PC-3 (cell line): ENCODE results near the gene LFNG. TPM values are rescaled to one million over a fixed set of nuclear protein-coding genes. Genes with fewer than 3 reads are reported as not detected.

Source experiments
- ATAC-seq: fragments of 200-7000 bp; cut with Tn5 transposase; 2 replicates; pipeline ENCODE4 v1.9.1; 2020; ENCODE audit warnings: mild to moderate bottlenecking, moderate library complexity
- BruUV-seq: library from RNA; stranded (reverse); fragments of 400-500 nt; replicated peaks from 2 replicates; lab custom pipeline; 2021; lab: Mats Ljungman, UMichigan
- CTCF ChIA-PET: fragments of 300-600 bp; sonication (Branson Sonifier 250); formaldehyde crosslinking; loops from one replicate; lab custom pipeline; 2022; ENCODE audit warnings: antibody characterized with exemption; lab: Charles Lee
- POLR2A ChIA-PET: fragments of 300-600 bp; sonication (Branson Sonifier 250); formaldehyde crosslinking; loops from one replicate; lab custom pipeline; 2022; ENCODE audit warnings: antibody characterized with exemption; ENCODE audit not compliant: unreplicated experiment; lab: Charles Lee
- DNase-seq: peaks from one replicate; pipeline ENCODE4 v3.0.0-alpha.2; 2015
- H2AFZ ChIP-seq: fragments of 300-600 bp; sonication (generic); 2 replicates; pipeline ENCODE4 v1.6.0; 2016; ENCODE audit warnings: antibody characterized with exemption, low read length
- H3F3A ChIP-seq: fragments of 300-600 bp; sonication (generic); one replicate; pipeline ENCODE4 v1.6.0; 2017; ENCODE audit warnings: antibody characterized with exemption, low read length, control low read depth, mild to moderate bottlenecking; ENCODE audit not compliant: unreplicated experiment
- H3K27ac ChIP-seq: fragments of 300-600 bp; sonication (generic); 2 replicates; pipeline ENCODE4 v1.5.1; 2016; ENCODE audit warnings: mild to moderate bottlenecking, low read length
- H3K27me3 ChIP-seq: fragments of 300-600 bp; sonication (generic); 2 replicates; pipeline ENCODE4 v1.6.1; 2016; ENCODE audit warnings: low read length, mixed read lengths
- H3K36me3 ChIP-seq: fragments of 300-600 bp; sonication (generic); 2 replicates; pipeline ENCODE4 v1.6.1; 2016; ENCODE audit warnings: low read depth, mixed run types, low read length, mixed read lengths
- H3K4me1 ChIP-seq: fragments of 300-600 bp; sonication (generic); 2 replicates; pipeline ENCODE4 v1.5.1; 2016; ENCODE audit warnings: low read length; ENCODE audit not compliant: insufficient read depth
- H3K4me2 ChIP-seq: fragments of 300-600 bp; sonication (generic); 2 replicates; pipeline ENCODE4 v1.6.0; 2016; ENCODE audit warnings: low read length
- H3K4me3 ChIP-seq: fragments of 300-600 bp; sonication (generic); 2 replicates; pipeline ENCODE4 v1.5.1; 2016; ENCODE audit warnings: mild to moderate bottlenecking, low read length, mixed read lengths
- H3K79me2 ChIP-seq: fragments of 300-600 bp; sonication (generic); 2 replicates; pipeline ENCODE4 v1.6.1; 2017; ENCODE audit warnings: low read length, mixed read lengths
- H3K9ac ChIP-seq: fragments of 300-600 bp; sonication (generic); 2 replicates; pipeline ENCODE4 v1.6.0; 2016; ENCODE audit warnings: mild to moderate bottlenecking, low read length
- H3K9me2 ChIP-seq: fragments of 300-600 bp; sonication (generic); replicated peaks from 2 replicates; pipeline ENCODE4 v1.6.1; 2016; ENCODE audit warnings: mixed run types, low read length, mixed read lengths
- H3K9me3 ChIP-seq: fragments of 300-600 bp; sonication (generic); 2 replicates; pipeline ENCODE4 v1.6.1; 2016; ENCODE audit warnings: low read length, mixed read lengths
- H4K20me1 ChIP-seq: fragments of 300-600 bp; sonication (generic); 2 replicates; pipeline ENCODE4 v1.6.1; 2016; ENCODE audit warnings: low read length, mixed read lengths
- CTCF ChIP-seq: fragments of 300-600 bp; sonication (generic); conservative IDR thresholded peaks from 2 replicates; pipeline ENCODE4 v1.5.1; 2017; ENCODE audit warnings: antibody characterized with exemption, low read depth, mild to moderate bottlenecking, low read length
- EZH2 ChIP-seq: fragments of 300-600 bp; sonication (generic); IDR thresholded peaks from one replicate; pipeline ENCODE4 v1.6.1; 2017; ENCODE audit warnings: antibody characterized with exemption, mild to moderate bottlenecking, low read length; ENCODE audit not compliant: unreplicated experiment
- EZH2phosphoT487 ChIP-seq: fragments of 300-600 bp; sonication (generic); IDR thresholded peaks from 2 replicates; pipeline ENCODE4 v1.6.1; 2018; ENCODE audit warnings: mild to moderate bottlenecking, antibody characterized with exemption, low read length, borderline replicate concordance
- intact Hi-C: fragments of 100-400 bp; cut with micrococcal nuclease; formaldehyde crosslinking; loops from 2 replicates; pipeline ENCODE4 v1.9.0; 2023
- total RNA-seq: library from RNA; depleted of rRNA; stranded (reverse); fragments of >200 nt; gene quantifications from 2 replicates; pipeline ENCODE4 v1.2.3, GENCODE V29; 2014

The LFNG gene
- total RNA-seq, 1 experiment from 2014 or later: 7.7 TPM

GRCh38 chr7:2478399-2478785 lies 41.2 kb upstream of the LFNG start:
- peak; percentile 68 for ATAC-seq
- Histone ChIP-seq H4K20me1 (no peaks in the 10 kb centered on the region), H3K4me2 (no peak overlapping the region), H3K9me3 (no peaks in the 10 kb centered on the region), H3K27ac (no peak overlapping the region), H2AFZ (no peak overlapping the region), H3K9me2 (no peaks in the 10 kb centered on the region), H3K9ac (no peak overlapping the region), H3K27me3 (no peaks in the 10 kb centered on the region), H3K4me3 (no peak overlapping the region), H3K36me3 (no peaks in the 10 kb centered on the region), H3K79me2 (no peaks in the 10 kb centered on the region), H3K4me1 (peaks cover 12% of the 10 kb centered on the region; the same call in 1 of the 2 replicates), H3F3A (no peaks in the 10 kb centered on the region)
- no TSS peak for BruUV-seq
- POLR2A ChIA-PET: no interaction called here
- CTCF ChIA-PET: no interaction called here
- peak; percentile 23 for DNase-seq
- intact Hi-C loops: loop anchor here (5.0 kb wide), 2 partner anchors 39 to 204 kb away; partner anchors contain the start of gene LFNG
- no peak for TF ChIP-seq EZH2
- TF ChIP-seq EZH2phosphoT487: no peak
- no peak for TF ChIP-seq CTCF

GRCh38 chr7:2478800-2479199 lies 40.8 kb upstream of the LFNG start:
- Histone ChIP-seq H2AFZ (no peak overlapping the region), H3K4me2 (no peak overlapping the region), H3K4me1 (peaks cover 12% of the 10 kb centered on the region; the same call in 1 of the 2 replicates), H3F3A (no peaks in the 10 kb centered on the region), H3K9ac (no peak overlapping the region), H4K20me1 (no peaks in the 10 kb centered on the region), H3K36me3 (no peaks in the 10 kb centered on the region), H3K9me3 (no peaks in the 10 kb centered on the region), H3K27ac (no peak overlapping the region), H3K27me3 (no peaks in the 10 kb centered on the region), H3K9me2 (no peaks in the 10 kb centered on the region), H3K79me2 (no peaks in the 10 kb centered on the region), H3K4me3 (no peak overlapping the region)
- CTCF ChIA-PET: no interaction called here
- DNase-seq: no peak
- TF ChIP-seq CTCF: no peak
- no peak for TF ChIP-seq EZH2
- no peak for TF ChIP-seq EZH2phosphoT487
- no TSS peak for BruUV-seq
- intact Hi-C loops: loop anchor here (5.0 kb wide), 2 partner anchors 39 to 204 kb away; partner anchors contain the start of gene LFNG
- peak; percentile 16 for ATAC-seq
- POLR2A ChIA-PET: no interaction called here

- ChIA-PET POLR2A (no interaction called here), CTCF (no interaction called here)
- Histone ChIP-seq H3K4me1 (peaks cover 12% of the 10 kb centered on the region; the same call in 1 of the 2 replicates), H2AFZ (no peak overlapping the region), H3K4me2 (no peak overlapping the region), H3K9me2 (no peaks in the 10 kb centered on the region), H3K36me3 (no peaks in the 10 kb centered on the region), H3K9me3 (no peaks in the 10 kb centered on the region), H3F3A (no peaks in the 10 kb centered on the region), H3K9ac (no peak overlapping the region), H3K4me3 (no peak overlapping the region), H3K27ac (no peak overlapping the region), H3K79me2 (no peaks in the 10 kb centered on the region), H4K20me1 (no peaks in the 10 kb centered on the region), H3K27me3 (no peaks in the 10 kb centered on the region)
- TF ChIP-seq EZH2 (no peak), EZH2phosphoT487 (no peak), CTCF (no peak)
- DNase-seq (no peak), ATAC-seq (no peak)
- intact Hi-C loops: loop anchor here (5.0 kb wide), 2 partner anchors 38 to 203 kb away; partner anchors contain the start of gene LFNG
- no TSS peak for BruUV-seq
Observed at GRCh38 chr7:2479276-2480069, 40.1 kb upstream of the LFNG start.
